WTC11 (cell line): ENCODE measurements around the gene FBF1.

ENCODE experiments used
- ATF6 ChIP-seq: sonication (generic); formaldehyde crosslinking; IDR thresholded peaks from 2 replicates; pipeline ENCODE4 v1.8.1; 2023; ENCODE audit warnings: mild to moderate bottlenecking, missing genetic modification reagents
- FOXJ3 ChIP-seq: sonication (generic); formaldehyde crosslinking; IDR thresholded peaks from 2 replicates; pipeline ENCODE4 v1.9.0; 2021; ENCODE audit warnings: missing genetic modification reagents, mild to moderate bottlenecking, borderline replicate concordance

GRCh38 chr17:75914643-75915267 is 26.1 kb downstream of the FBF1 start:
- TF ChIP-seq ATF6 (CRISPR knock-in tag) (no peak), FOXJ3 (CRISPR knock-in tag) (no peak)
